Measurements from ENCODE around the gene LAMC3.

LAMC3 gene

DNA sequence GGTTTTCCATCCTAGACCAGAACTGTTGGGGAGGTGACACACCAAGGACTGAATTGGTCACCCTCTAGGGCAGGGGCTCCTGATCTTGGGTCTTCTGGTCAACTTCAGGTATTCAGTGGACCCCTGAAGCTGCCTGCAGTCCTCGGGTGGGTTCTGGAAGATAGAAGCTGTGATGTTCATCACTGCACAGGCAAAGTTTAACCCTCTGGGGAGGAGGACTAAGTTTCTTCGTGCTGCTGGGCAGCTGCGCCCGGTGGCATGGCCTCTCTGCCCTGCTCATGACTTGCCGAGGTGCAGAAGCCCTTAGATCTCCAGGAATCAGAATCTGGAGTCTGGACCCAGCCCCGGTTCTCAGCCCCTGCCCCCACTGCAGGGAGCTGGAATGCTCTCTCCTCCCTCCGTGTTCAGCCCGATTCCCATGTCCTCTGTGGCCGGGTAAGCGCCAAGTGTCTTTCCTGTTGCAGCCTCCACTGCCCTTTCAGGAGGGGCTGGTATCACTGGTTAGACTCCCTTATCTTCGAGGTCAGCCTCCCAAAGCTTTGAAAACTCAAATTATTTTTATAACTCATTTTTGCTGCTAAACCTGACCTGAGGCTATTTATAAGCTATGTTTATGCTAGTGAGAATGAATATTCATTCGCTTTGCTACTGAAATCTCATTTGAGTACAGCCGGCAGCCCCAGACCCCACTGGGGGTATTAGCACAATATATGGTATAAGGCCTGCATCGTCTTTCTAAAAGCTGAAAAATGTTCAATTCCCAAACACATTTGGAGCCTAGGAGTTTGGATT lies 1.7 kb downstream of the LAMC3 start:
- no peak for DNase-seq (ENCODE audit: low read depth in 2 of 2, low spot score in 1 of 2)

DNA sequence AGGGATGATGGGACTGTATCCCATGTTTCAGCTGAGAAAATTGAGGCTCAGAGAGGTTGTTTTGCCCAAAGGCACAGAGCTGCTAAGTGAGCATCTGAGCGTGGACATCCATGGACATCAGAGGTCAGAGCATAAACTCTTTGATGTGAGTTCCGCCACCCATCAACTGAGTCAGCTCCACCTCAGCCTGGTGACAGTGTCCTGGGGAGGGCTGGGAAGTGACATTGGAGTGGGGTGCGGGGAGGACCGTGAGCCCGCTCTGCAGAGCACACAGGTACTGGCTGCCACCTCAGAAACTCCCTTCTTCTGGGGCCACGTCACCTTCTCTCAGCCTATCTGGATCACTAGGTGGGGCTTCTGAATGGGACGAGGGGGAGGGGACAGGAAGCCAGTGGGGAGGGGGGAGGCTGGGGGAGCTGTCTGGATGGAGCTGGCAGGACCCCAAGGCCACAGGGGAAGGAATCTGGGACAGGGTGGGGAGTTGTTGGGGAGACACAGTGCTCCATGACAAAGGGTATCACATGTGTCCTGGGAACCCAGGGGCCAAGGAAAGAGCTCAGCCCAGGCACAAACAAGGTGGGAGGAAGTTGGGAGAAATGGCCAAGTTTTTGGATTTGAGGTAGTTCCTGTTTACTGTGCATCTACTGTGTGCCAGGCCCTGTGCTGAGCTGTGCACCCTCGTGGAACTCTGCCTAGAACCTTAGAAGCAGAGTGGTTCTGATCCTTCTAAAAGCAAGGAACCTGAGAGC lies 2.5 kb downstream of the LAMC3 start:
- no peak for DNase-seq (ENCODE audit: low read depth in 2 of 2, low spot score in 1 of 2)

DNA sequence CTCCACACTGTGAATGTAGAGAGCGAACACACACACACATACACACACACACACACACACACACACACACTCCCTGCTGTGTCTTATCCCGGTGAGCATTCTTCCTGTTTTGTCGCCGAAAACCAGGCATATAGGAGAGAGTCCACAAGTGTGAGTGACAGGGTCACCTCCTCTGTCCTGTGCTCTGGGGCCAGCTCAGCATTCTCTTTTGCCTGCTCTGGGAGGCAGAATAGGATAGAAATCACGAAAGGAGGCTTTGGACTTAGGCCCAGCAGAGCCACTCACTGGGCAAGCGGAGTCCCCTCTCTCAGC lies 3.0 kb downstream of the LAMC3 start:
- DNase-seq (ENCODE audit: low read depth in 2 of 2, low spot score in 1 of 2) = no peak

DNA sequence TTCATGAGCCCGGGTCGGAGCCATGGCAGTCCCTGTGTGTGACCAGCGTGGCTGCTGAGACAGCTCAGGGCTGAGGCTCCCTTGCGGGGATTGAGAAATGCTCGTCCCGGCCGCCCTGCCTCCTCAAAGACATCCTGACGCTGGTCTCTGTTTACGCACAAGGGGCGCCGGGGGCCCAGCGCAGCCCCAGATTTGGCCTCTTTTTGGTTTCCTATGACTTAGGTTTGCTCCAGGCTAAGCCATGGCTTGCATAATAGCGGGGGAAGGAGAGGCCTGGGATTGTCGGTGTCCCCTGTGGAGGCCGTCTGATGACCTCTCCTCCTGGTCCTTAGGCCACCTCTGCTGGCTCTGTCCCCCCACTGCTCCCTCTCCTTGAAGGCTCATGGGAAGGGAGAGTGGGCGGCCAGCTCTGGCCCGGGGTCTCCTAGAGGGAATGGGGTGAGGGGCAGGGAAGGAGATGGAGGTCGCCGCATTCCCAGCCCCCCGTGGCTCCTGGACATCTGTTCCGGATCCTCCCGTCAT lies 3.5 kb downstream of the LAMC3 start:
- DNase-seq (ENCODE audit: low read depth in 2 of 2, low spot score in 1 of 2) = no peak

DNA sequence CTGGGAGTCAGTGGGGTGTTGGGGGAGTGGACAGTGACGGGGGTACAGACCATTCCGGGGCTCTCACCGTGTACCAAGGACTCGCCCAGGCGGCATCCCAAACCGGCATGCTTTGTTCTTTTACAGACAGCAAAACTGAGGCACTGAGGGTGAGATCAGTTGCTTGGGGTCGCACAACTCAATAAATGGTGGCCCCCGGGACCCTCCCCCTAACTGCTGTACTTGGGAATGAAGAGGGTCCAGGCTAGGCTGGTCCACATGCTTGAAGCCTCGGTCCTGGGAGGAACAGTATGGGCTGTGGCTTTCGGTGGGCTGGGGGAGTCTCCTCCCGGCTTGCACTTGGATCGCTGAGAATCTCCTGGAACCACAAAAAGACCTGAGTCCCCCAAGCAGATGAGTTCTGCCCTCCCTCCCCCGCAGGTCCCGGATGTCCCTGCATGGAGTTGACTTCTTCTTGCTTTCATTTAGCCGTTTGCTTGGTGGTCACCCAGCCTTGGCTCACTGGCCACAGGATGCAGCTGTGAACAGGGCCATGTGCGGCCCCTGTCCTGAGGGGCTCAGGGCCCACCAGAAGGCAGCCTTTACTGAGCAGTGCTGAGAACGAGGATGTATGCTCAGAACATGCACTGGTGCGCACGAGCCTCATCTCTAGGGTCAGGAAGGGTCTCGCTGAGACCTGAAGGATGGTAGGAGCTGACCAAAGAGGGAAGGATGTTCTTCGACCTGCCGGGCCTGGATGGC lies 4.2 kb downstream of the LAMC3 start:
- DNase-seq (ENCODE audit: low read depth in 2 of 2, low spot score in 1 of 2) = no peak

DNA sequence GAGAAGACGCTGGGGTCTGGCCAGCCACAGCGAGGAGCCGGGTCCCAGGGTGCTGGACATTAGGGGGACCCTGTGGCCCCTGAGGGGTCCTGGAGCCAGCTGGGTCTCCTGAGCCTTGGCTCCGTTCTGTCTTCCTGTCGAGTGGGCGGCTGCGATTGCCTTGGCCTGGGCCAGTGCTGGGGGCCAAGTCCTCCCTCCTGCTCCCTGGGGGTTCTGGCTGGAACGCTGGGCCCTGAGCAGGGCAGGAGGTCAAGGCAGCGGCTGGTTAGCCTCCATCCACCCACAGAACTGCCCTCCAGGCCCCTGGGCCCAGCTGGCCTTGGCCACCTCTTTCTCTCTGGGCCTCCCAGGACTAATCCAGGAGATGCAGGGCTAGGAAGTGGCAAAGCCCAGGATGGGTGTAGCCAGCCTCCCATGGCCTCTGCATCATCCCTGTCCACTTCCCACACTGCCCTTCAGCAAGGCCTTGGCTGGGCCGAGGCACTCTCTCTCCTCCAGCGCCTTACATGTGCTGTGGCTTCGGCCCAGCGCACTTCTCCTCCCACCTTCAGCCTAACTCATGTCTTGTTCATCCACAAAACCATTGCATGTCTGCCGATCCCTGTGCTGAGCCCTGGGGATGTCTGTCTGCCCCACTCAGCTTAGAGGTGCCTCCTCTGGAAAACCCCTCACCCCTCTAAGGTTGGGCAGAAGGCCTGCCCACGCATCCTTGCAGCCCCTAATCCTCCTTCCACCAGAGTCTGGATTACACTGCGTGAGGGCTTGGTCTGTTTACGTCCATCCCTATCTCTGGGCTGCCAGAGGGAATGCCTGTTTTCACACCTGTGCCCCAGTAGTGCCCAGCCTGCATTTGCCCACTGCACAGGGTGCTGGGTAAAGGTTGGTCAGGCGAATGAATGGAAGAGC lies 5.0 kb downstream of the LAMC3 start:
- DNase-seq (ENCODE audit: low read depth in 2 of 2, low spot score in 1 of 2) = no peak

DNA sequence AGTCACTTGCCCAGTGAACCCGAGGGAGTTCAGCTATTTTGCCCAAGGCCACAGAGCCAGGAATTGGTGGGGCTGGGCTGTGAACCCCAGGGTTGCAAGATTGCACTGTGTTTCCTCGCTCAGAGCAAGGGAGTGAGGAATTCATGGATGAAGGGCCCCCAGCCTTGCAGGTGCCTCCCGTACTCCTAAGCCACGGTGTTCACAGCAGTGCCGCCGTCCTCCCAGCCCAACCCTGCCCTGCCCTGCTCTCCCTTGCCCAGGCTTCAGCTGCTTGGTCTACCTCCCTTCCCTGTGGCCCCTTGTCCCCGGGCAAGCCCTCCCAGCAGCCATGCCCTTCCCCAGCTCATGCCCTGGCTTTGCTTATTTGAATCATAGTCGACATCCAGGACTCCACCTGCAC lies 6.1 kb downstream of the LAMC3 start:
- DNase-seq (ENCODE audit: low read depth in 2 of 2, low spot score in 1 of 2) = no peak

DNA sequence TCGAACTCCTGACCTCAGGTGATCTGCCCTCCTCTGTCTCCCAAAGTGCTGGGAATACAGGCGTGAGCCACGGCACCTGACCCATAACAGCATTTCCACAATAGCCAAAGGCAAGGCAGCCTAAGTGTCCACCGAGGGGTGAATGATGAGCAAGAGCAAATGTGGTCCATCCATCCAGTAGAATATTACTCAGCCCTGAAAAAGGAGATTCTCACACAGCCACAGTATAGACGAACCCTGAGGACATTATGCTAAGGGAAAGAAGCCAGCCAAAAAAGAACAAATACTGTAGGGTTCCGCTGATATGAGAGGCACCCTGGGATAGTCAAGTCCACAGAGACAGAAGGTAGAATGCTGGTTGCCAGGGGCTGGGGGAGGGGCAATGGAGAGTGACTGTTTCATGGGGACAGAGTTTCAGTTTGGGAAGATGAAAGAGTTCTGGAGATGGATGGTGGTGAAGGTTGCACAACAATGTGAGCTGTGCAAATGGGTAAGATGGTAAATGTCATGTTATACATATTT lies 7.0 kb downstream of the LAMC3 start:
- DNase-seq (ENCODE audit: low read depth in 2 of 2, low spot score in 1 of 2) = no peak

DNA sequence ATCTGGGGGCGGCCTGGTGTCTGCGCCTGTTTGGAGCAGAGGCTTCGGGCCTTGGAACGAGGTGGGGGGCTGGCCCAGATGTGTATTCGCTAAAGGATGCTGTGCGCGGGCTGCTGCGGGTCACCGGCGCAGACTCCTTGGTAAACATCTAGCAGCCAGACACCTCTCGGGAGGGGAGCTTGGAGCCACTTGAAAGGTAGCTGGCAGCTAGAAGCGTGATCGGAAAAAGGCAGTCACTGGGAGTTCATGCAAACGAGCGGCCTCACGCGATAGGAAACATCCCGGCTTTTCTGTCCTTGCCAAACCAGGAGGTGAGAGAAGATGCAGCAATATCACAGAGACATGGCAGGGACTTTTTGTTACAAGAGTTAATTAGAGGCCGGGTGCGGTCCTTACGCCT lies 8.1 kb downstream of the LAMC3 start:
- no peak for DNase-seq (ENCODE audit: low read depth in 2 of 2, low spot score in 1 of 2)

DNA sequence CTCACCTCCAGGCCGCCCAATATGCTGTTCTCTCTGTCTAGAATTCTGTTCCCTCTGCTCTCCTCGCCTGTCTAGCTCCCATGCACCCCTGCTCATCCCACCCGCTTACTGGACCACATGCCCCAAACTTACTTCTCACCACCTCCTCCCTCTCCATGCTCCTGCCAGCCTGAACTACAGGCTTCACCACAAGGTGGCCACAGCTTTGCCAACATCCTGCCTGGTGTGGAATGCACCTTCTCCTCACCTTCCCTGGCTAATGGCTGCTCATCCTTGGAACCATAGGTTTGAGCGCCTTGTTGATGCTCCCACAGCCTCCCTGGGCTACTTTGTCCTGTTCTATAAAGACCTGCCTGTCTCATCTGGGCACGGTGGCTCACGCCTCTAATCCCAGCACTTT lies 9.6 kb downstream of the LAMC3 start:
- DNase-seq (ENCODE audit: low read depth in 2 of 2, low spot score in 1 of 2) = no peak

DNA sequence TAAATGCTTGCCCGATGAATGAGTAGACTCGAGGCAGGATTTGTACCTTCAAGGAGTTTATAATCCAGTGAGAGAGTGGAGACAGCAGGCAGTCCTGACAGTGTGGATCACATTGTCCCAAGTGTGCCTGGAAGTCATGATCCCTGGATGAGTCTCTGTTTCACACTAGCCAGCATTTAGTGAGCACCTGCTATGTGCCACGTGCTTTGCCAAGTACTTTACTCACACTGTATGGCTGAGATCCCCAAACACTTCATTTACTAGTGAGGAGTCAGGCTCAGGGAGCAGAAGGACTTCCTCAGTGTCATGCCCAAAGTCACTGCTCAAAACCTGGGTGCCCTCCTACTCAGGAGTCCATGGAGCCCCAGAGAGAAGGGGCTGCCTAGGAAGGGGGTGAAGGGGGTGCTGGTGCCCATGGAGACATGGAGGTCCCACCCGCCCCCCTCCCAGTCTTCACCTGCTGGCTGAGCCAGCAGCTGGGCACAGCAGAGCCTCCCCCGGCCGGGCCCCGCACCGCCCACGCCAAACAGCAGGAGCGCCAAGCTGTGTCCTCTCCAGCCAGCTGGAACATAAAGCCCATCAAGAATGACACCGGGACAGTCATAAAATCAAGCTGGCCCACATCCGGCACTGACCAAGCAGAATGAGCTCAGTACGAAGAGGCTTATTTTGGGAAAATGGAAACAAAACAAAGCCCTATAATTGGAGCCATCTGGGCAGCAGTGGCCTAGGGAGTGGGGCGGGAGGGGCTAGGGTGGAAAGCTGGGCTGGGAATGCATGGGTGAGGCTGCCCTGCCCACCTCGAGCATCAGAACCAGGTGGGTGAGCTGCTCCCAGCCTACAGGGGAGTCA lies 10.6 kb downstream of the LAMC3 start:
- DNase-seq (ENCODE audit: low read depth in 2 of 2, low spot score in 1 of 2) = no peak

DNA sequence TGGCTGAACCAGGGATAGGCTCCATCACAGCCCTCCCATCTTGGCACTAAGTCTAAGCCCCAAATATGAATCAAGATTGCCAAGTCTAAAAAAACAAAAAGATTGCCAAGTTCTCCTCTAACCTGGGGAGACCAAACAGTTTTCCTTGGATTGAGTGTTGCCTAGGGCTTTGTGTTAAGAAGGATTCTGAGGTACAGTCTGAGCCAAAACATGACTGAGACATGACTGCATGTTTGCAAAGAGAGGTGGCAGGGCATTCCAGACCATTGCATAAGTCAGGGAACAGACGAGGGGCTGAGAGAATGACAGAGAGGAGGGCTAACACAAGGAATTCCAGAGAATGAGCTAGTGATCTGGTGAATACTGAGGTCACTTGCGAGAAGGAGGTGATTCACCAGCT lies 11.4 kb downstream of the LAMC3 start:
- no peak for DNase-seq (ENCODE audit: low read depth in 2 of 2, low spot score in 1 of 2)

DNA sequence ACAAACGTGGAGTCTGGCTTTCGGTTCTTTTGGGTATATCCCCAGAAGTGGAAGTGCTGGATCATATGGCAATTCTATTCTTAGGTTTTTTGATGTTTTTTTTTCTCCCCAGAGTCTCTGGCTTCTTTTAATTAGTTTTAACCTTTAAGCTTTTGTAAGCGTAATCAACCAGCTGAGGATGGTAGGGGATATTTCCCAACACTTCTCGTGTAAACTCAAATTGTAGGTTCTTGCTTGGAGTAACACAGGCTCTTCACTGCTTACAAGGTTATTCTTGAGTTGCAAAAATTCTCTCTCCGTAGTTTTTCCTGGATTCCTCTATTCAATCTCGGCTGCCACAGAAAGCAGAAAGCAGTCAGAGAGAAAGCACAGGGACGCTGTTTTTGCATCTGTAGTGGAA lies 11.9 kb downstream of the LAMC3 start:
- no peak for DNase-seq (ENCODE audit: low read depth in 2 of 2, low spot score in 1 of 2)

DNA sequence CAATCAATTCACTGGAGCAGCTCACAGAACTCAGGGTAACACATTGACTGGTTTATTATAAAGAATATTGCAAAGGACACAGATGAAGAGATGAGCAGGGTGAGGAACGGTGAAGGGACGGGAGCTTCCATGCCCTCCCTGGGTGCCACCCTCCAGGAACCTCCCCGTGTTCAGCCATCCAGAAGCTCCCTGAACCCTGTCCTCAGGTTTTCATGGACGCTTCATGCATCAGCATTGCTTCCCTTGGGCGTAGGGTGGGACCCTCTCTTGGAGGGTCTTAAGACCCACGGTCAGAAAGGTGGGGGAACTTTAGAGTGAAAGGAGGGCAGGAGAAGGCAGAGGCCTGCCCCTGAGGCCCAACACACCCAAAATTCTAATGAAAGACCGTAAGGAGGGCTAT lies 12.8 kb downstream of the LAMC3 start:
- DNase-seq (ENCODE audit: low read depth in 2 of 2, low spot score in 1 of 2) = no peak

DNA sequence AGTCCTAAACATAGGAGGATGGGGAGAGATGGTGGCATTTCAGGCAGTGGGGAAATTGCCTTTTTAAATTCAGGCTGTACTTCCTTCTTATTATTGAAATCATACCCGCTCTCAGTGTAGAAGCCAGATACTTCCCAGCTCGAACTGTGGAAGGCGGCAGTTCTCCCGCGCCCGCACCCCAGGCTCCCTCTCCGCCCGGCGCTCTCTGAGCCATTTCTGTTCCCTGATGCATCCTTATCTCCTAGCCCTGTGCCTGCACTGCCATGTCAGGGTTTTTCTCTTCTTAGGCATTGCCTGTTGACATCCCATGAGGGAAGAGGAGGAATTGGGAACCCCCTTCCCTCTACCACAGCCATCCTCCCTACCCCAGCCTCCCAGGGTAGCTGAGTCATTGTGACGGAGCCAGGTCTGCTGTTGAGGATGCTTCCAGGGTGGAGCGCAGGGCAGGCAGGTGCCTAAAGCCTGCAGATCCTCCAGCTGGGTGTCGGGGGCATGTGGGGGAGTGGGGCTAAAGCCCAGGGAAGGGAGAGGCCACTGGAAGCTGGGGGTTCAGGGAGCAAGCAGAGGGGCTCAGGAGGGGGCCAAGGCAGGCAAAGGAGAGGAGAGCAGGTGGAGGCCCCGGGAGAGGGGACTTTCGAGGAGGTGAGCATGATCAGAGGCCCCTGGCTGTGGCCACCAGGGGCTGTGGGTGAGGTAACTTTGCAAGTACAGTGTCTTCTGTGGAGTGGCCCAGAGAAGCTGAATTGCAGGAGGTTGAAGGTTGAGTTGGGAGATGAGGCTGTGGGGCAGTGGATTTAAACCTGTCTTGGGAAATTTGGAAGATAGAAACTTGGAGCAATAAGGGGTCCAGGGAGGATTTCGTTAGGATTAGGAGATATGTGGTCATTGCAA lies 16.2 kb downstream of the LAMC3 start:
- no peak for DNase-seq (ENCODE audit: low read depth in 2 of 2, low spot score in 1 of 2)

DNA sequence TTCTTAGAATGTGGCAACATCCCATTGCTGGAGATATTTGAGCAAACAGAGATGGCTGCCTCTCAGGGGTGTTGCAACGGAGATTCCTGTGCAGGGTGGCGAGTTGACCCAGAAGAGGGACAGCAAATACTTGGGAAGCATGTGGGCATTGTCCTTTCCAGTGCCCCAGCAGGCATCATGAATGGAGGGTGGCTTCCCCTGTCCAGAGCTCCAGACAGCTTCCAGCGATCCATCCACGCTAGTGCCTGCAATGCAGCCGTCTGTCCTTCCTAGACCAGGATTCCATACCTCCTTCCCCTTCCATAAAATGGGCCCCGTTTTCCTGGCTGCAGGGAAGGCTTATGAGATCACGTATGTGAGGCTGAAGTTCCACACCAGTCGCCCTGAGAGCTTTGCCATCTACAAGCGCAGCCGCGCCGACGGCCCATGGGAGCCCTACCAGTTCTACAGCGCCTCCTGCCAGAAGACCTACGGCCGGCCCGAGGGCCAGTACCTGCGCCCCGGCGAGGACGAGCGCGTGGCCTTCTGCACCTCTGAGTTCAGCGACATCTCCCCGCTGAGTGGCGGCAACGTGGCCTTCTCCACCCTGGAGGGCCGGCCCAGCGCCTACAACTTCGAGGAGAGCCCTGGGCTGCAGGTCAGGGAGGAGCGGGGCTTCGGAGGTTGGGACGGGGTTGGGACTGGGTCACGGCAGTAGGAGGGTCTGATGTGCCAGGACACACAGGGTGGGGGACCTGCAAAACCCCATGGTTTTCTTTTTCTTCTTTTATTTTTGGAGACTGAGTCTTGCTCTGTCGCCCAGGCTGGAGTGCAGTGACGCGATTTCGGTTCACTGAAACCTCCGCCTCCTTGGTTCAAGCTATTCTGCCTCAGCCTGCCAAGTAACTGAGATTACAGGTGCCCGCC lies 17.2 kb downstream of the LAMC3 start:
- no peak for DNase-seq (ENCODE audit: low read depth in 2 of 2, low spot score in 1 of 2)

DNA sequence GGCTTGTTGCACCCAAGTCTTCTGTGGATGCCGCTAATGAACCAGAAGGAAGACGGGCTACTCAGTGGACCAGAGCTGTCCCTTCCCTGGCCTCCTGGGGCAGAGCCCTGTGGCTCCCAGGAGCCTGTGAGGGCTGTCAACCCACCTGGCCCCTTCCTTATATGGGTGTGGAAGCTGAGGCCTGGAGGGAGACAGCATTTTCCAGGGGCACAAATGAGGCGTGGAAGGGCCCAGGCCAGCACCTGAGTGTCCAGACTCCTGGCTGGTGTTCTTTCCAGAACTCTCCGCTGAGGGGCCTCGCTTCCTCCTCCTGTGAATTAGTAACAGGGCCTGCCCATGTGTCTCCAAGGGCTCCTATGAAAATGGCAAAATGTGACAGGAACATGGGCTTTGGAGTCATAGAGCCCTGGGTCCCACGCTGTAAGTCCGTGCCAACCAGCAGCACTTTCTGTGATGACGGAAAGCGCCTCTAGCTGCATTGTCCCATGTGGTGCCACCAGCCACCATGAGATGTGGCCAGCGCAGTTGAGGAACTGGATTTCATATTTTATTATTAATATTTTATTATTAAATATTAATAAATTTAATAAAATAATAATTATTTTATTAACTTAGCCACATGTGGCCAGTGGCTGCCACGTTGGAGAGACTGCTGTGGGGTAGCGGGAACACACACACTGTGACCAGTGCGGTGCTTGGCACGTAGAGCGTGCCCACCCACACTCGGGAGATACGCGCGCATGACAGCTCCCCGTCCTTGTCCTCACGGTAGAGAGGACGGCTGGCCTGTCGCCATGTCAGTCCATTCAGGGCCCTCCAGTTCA lies 18.3 kb downstream of the LAMC3 start:
- no peak for DNase-seq (ENCODE audit: low read depth in 2 of 2, low spot score in 1 of 2)

Data from stimulated activated CD8-positive, alpha-beta memory T cell treated with anti-CD3 and anti-CD28 coated beads, Interleukin-4, amount 100 ng/mL, for 4 hours (primary cell).